Fibroblast of lung (primary cell): ENCODE results near the gene ACOX1. TPM values are rescaled to one million over a fixed set of nuclear protein-coding genes. Genes with fewer than 3 reads are reported as not detected.

ENCODE experiments used
- DNase-seq, 2 donors: peaks; one replicate each; pipeline versions ENCODE4 v3.0.0 to v3.0.0-alpha.2; 2010; ENCODE audit warnings: low read depth in 2 of 2
- H2AFZ ChIP-seq: 2 replicates; pipeline ENCODE4 v1.5.1; 2012; ENCODE audit warnings: low read length, control low read depth, inconsistent platforms
- H3K27ac ChIP-seq: 2 replicates; pipeline ENCODE4 v1.5.1; 2011; ENCODE audit warnings: low read length, control low read depth; ENCODE audit not compliant: insufficient read depth
- H3K27me3 ChIP-seq: 2 replicates; pipeline ENCODE4 v1.5.1; 2011; ENCODE audit warnings: mild to moderate bottlenecking, low read length; ENCODE audit not compliant: control insufficient read depth, insufficient read depth
- H3K36me3 ChIP-seq: 2 replicates; pipeline ENCODE4 v1.5.1; 2011; ENCODE audit warnings: low read length; ENCODE audit not compliant: control insufficient read depth, insufficient read depth
- H3K4me1 ChIP-seq: 2 replicates; pipeline ENCODE4 v1.5.1; 2011; ENCODE audit warnings: low read length; ENCODE audit not compliant: control insufficient read depth, insufficient read depth; ENCODE audit errors: extremely low read depth
- H3K4me2 ChIP-seq: 2 replicates; pipeline ENCODE4 v1.5.1; 2011; ENCODE audit warnings: low read length, control low read depth; ENCODE audit not compliant: insufficient read depth; ENCODE audit errors: extremely low read depth
- H3K4me3 ChIP-seq, 4 experiments: fragments of 200-600 bp in 1 of 4; sonication (generic) in 1 of 4; replicated peaks in 1 of 4; 2 replicates each; pipeline ENCODE4 v1.5.1; 2011 to 2016; ENCODE audit warnings: low read length in 4 of 4, low read depth in 3 of 4, mild to moderate bottlenecking in 3 of 4, control low read depth in 2 of 4, inconsistent platforms in 1 of 4, mixed read lengths in 1 of 4; ENCODE audit not compliant: insufficient read depth in 1 of 4; ENCODE audit errors: control extremely low read depth in 1 of 4
- H3K79me2 ChIP-seq: 2 replicates; pipeline ENCODE4 v1.5.1; 2012; ENCODE audit warnings: mild to moderate bottlenecking, low read length, inconsistent platforms; ENCODE audit not compliant: control insufficient read depth, insufficient read depth
- H3K9ac ChIP-seq: 2 replicates; pipeline ENCODE4 v1.5.1; 2011; ENCODE audit warnings: mild to moderate bottlenecking, low read length, control low read depth; ENCODE audit not compliant: insufficient read depth
- H3K9me3 ChIP-seq: 2 replicates; pipeline ENCODE4 v1.5.1; 2012; ENCODE audit warnings: low read depth, low read length; ENCODE audit not compliant: control insufficient read depth, insufficient read depth
- H4K20me1 ChIP-seq: 2 replicates; pipeline ENCODE4 v1.5.1; 2011; ENCODE audit warnings: low read length; ENCODE audit not compliant: control insufficient read depth, insufficient read depth; ENCODE audit errors: extremely low read depth
- CTCF ChIP-seq, 2 donors: IDR thresholded peaks in 1 of 2; conservative IDR thresholded peaks in 1 of 2; 1 replicate in 1 of 2; 2 replicates in 1 of 2; pipeline ENCODE4 v1.5.1; 2011 to 2012; ENCODE audit warnings: low read length in 2 of 2, control low read depth in 1 of 2, inconsistent platforms in 1 of 2, low read depth in 1 of 2, mild to moderate bottlenecking in 1 of 2
- EZH2 ChIP-seq: IDR thresholded peaks from 2 replicates; pipeline ENCODE4 v1.5.1; 2012; ENCODE audit warnings: low read length, control low read depth, mild to moderate bottlenecking; ENCODE audit errors: missing control alignments
- polyA plus RNA-seq, 2 donors: library from polyadenylated mRNA; depleted of rRNA in 1 of 2; stranded (reverse) in 1 of 2; unstranded in 1 of 2; fragments of >200 nt; gene quantifications; 2 replicates each; pipeline ENCODE4 v1.2.1, GENCODE V29; 2011 to 2012; ENCODE audit warnings: missing spikeins in 1 of 2
- total RNA-seq: library from RNA; depleted of rRNA; stranded (reverse); fragments of >200 nt; gene quantifications from 2 replicates; pipeline ENCODE4 v1.2.1, GENCODE V29; 2014

ACOX1 gene
- total and polyA plus RNA-seq, 2 donors (not counting 1 experiment from before 2014, with no cell fraction given): 30.0 to 70.5 TPM

GRCh38 chr17:75913537-75914210, 65.3 kb downstream of the ACOX1 start:
- TF ChIP-seq EZH2: no peak
- no peak for TF ChIP-seq CTCF (conservative IDR thresholded peaks at IDR 0.05 in 1 of 2, IDR thresholded peaks at IDR 0.05 in 1 of 2; ENCODE audit: low read depth in 1 of 2, low read length in 2 of 2)
- Histone ChIP-seq H3K36me3 (peaks cover 2% of the 10 kb centered on the region), H3K27me3 (no peaks in the 10 kb centered on the region), H3K4me3 (no peak overlapping the region), H3K4me1 (no peaks in the 10 kb centered on the region), H3K9me3 (no peaks in the 10 kb centered on the region), H3K4me2 (no peak overlapping the region), H3K27ac (no peak overlapping the region), H3K79me2 (no peaks in the 10 kb centered on the region), H4K20me1 (no peaks in the 10 kb centered on the region), H2AFZ (no peak overlapping the region), H3K9ac (no peak overlapping the region)
- DNase-seq: no peak

GRCh38 chr17:75910699-75911098, 68.3 kb downstream of the ACOX1 start:
- H3K79me2 ChIP-seq: no peaks in the 10 kb centered on the region
- H3K9ac ChIP-seq: no peak overlapping the region
- no peak overlapping the region for H3K4me2 ChIP-seq
- peaks cover 2% of the 10 kb centered on the region for H3K36me3 ChIP-seq
- no peaks in the 10 kb centered on the region for H4K20me1 ChIP-seq
- H3K27me3 ChIP-seq: no peaks in the 10 kb centered on the region
- H2AFZ ChIP-seq: no peak overlapping the region
- DNase-seq: no peak
- no peak overlapping the region for H3K4me3 ChIP-seq
- no peak for TF ChIP-seq EZH2
- no peak for TF ChIP-seq CTCF (conservative IDR thresholded peaks at IDR 0.05 in 1 of 2, IDR thresholded peaks at IDR 0.05 in 1 of 2; ENCODE audit: low read depth in 1 of 2, low read length in 2 of 2)
- H3K9me3 ChIP-seq: no peaks in the 10 kb centered on the region
- H3K4me1 ChIP-seq: no peaks in the 10 kb centered on the region
- H3K27ac ChIP-seq: no peak overlapping the region

DNA sequence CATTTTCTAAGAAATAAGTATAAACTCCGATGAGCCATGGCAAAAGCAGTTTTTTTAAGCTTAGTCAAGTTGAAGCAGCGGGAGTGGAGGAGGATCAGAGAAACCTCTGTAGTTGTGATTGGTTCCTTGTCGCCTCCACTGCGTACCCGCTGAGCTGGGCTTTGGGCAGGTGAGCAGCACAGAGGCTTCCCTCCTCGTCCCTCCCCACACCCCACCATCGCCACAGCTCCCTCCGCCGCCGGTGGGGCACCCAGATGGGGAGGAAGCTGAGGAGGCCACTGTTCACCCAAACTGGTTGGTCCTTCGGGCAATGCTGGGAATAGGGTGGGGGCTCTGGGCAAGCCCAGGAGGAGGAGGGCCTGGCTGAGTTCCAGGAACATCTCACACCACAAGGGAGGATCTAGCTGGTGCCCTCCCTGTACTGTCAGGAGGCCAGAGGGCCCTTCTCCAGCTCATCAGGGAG, 69.1 kb downstream of the ACOX1 start:
- no peak overlapping the region for H3K4me3 ChIP-seq
- H4K20me1 ChIP-seq: no peaks in the 10 kb centered on the region
- H3K36me3 ChIP-seq: peaks cover 2% of the 10 kb centered on the region
- peak in 1 of 2 donors; percentile 11 for DNase-seq
- H3K4me2 ChIP-seq: no peak overlapping the region
- no peaks in the 10 kb centered on the region for H3K79me2 ChIP-seq
- no peak overlapping the region for H2AFZ ChIP-seq
- TF ChIP-seq CTCF (conservative IDR thresholded peaks at IDR 0.05 in 1 of 2, IDR thresholded peaks at IDR 0.05 in 1 of 2; ENCODE audit: low read depth in 1 of 2, low read length in 2 of 2): no peak
- TF ChIP-seq EZH2: no peak
- H3K9me3 ChIP-seq: no peaks in the 10 kb centered on the region
- H3K4me1 ChIP-seq: no peaks in the 10 kb centered on the region
- H3K27me3 ChIP-seq: no peaks in the 10 kb centered on the region
- no peak overlapping the region for H3K27ac ChIP-seq
- H3K9ac ChIP-seq: no peak overlapping the region
